HepG2 (cell line): ENCODE results near the gene R3HDM4. TPM values are rescaled to one million over a fixed set of nuclear protein-coding genes. Genes with fewer than 3 reads are reported as not detected.

Experiments used
- FOXA1 ChIP-seq, 2 experiments: fragments of 450-650 bp in 1 of 2; sonication (generic) in 1 of 2; formaldehyde crosslinking in 1 of 2; IDR thresholded peaks; 2 replicates each; pipeline versions ENCODE4 v1.4.0 to v1.6.1; 2016 to 2020; ENCODE audit warnings: missing genetic modification reagents in 1 of 2
- MED13 ChIP-seq: sonication (generic); formaldehyde crosslinking; IDR thresholded peaks from 2 replicates; pipeline ENCODE4 v1.5.0; 2020; ENCODE audit warnings: missing genetic modification reagents
- MYC ChIP-seq: sonication (generic); formaldehyde crosslinking; IDR thresholded peaks from 2 replicates; pipeline ENCODE4 v1.9.0; 2021; ENCODE audit warnings: missing genetic modification reagents, borderline replicate concordance
- PAX8 ChIP-seq: sonication (generic); formaldehyde crosslinking; IDR thresholded peaks from 2 replicates; pipeline ENCODE4 v1.8.0; 2022; ENCODE audit warnings: mild to moderate bottlenecking, missing genetic modification reagents, borderline replicate concordance
- RFX1 ChIP-seq: fragments of 450-650 bp; IDR thresholded peaks from 2 replicates; pipeline ENCODE4 v1.6.1; 2017
- SRF ChIP-seq: IDR thresholded peaks from 2 replicates; pipeline ENCODE4 v1.6.1; 2011; ENCODE audit warnings: mild to moderate bottlenecking, low read depth, low read length, moderate library complexity
- TFDP2 ChIP-seq: sonication (generic); formaldehyde crosslinking; IDR thresholded peaks from 2 replicates; pipeline ENCODE4 v1.4.0; 2020; ENCODE audit warnings: missing genetic modification reagents
- TFE3 ChIP-seq: IDR thresholded peaks from 2 replicates; pipeline ENCODE4 v1.6.1; 2016
- ZBTB37 ChIP-seq: sonication (generic); formaldehyde crosslinking; IDR thresholded peaks from 2 replicates; pipeline ENCODE4 v1.4.0; 2020; ENCODE audit warnings: mild to moderate bottlenecking, missing genetic modification reagents
- ZFP1 ChIP-seq: IDR thresholded peaks from 2 replicates; pipeline ENCODE4 v1.6.1; 2016
- ZNF235 ChIP-seq: sonication (generic); formaldehyde crosslinking; IDR thresholded peaks from 2 replicates; pipeline ENCODE4 v1.8.1; 2023; ENCODE audit warnings: mild to moderate bottlenecking, missing genetic modification reagents, borderline replicate concordance
- ZNF260 ChIP-seq: sonication (generic); formaldehyde crosslinking; IDR thresholded peaks from 2 replicates; pipeline ENCODE4 v1.4.0; 2020; ENCODE audit warnings: missing genetic modification reagents, low read depth, mild to moderate bottlenecking, borderline replicate concordance
- ZNF557 ChIP-seq: sonication (generic); formaldehyde crosslinking; IDR thresholded peaks from 2 replicates; pipeline ENCODE4 v1.4.0; 2020; ENCODE audit warnings: missing genetic modification reagents
- ZNF879 ChIP-seq: sonication (generic); formaldehyde crosslinking; IDR thresholded peaks from 2 replicates; pipeline ENCODE4 v1.8.1; 2023; ENCODE audit warnings: missing genetic modification reagents
- polyA plus RNA-seq, 8 experiments: library from polyadenylated mRNA; depleted of rRNA in 3 of 8; stranded (reverse) in 7 of 8; unstranded in 1 of 8; fragments of >200 nt; fragmentation: Illumina TruSeq in 4 of 8; extraction: Trizol in 4 of 8; gene quantifications; 2 replicates each; pipeline versions ENCODE4 v1.2.1 to v1.2.3, GENCODE V29; 2011 to 2016; ENCODE audit warnings: low read depth in 4 of 8, missing spikeins in 1 of 8, mixed read lengths in 1 of 8; ENCODE audit not compliant: insufficient read depth in 1 of 8
- total RNA-seq, 5 experiments: library from RNA; depleted of rRNA; stranded (reverse); fragments of >200 nt; fragmentation: Illumina TruSeq; extraction: Trizol; gene quantifications; 2 replicates each; pipeline ENCODE4 v1.2.3, GENCODE V29; 2016; ENCODE audit warnings: low read depth in 1 of 5
- TF ChIP-seq, protein P1 (sequence below): sonication (generic); formaldehyde crosslinking; IDR thresholded peaks from 2 replicates; pipeline ENCODE4 v1.4.0; 2020; ENCODE audit warnings: missing genetic modification reagents, mild to moderate bottlenecking, borderline replicate concordance
- TF ChIP-seq, protein P2 (sequence below): sonication (generic); formaldehyde crosslinking; conservative IDR thresholded peaks from 2 replicates; pipeline ENCODE4 v1.8.0; 2022; ENCODE audit warnings: low read depth, missing genetic modification reagents
- TF ChIP-seq, protein P3 (sequence below): sonication (generic); formaldehyde crosslinking; IDR thresholded peaks from 2 replicates; pipeline ENCODE4 v1.4.0; 2020; ENCODE audit warnings: missing genetic modification reagents, borderline replicate concordance

Gene R3HDM4
- total and polyA plus RNA-seq, 2 of the 13 experiments (the other 11 are each of a cell fraction or from before 2014, with no cell fraction given): 26.2 to 26.9 TPM

GRCh38 chr19:924553-925086 is 11.6 kb upstream of the R3HDM4 start (continued):
- TF ChIP-seq RFX1 (no peak), MED13 (CRISPR knock-in tag) (no peak), ZBTB37 (no peak; the same call in 1 of the 2 replicates), TFDP2 (peak; percentile 42; the same call in 1 of the 2 replicates), SRF (no peak), ZNF879 (CRISPR knock-in tag) (no peak), ZNF260 (CRISPR knock-in tag) (no peak), TFE3 (CRISPR knock-in tag) (no peak), ZFP1 (CRISPR knock-in tag) (no peak), FOXA1 (IDR thresholded peaks at IDR 0.05) (no peak), FOXA1 (CRISPR knock-in tag; IDR thresholded peaks at IDR 0.05) (no peak), MYC (no peak; the same call in none of the 2 replicates), ZNF557 (CRISPR knock-in tag) (no peak), PAX8 (CRISPR knock-in tag) (no peak), ZNF235 (peak; percentile 15; the same call in 1 of the 2 replicates)
- TF ChIP-seq, protein P1, sequence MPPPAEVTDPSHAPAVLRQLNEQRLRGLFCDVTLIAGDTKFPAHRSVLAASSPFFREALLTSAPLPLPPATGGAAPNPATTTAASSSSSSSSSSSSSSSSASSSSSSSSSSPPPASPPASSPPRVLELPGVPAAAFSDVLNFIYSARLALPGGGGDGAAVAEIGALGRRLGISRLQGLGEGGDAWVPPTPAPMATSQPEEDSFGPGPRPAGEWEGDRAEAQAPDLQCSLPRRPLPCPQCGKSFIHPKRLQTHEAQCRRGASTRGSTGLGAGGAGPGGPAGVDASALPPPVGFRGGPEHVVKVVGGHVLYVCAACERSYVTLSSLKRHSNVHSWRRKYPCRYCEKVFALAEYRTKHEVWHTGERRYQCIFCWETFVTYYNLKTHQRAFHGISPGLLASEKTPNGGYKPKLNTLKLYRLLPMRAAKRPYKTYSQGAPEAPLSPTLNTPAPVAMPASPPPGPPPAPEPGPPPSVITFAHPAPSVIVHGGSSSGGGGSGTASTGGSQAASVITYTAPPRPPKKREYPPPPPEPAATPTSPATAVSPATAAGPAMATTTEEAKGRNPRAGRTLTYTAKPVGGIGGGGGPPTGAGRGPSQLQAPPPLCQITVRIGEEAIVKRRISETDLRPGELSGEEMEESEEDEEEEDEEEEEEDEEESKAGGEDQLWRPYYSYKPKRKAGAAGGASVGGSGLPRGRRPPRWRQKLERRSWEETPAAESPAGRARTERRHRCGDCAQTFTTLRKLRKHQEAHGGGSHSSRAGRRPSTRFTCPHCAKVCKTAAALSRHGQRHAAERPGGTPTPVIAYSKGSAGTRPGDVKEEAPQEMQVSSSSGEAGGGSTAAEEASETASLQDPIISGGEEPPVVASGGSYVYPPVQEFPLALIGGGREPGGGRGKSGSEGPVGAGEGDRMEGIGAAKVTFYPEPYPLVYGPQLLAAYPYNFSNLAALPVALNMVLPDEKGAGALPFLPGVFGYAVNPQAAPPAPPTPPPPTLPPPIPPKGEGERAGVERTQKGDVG (CRISPR knock-in tag): no peak
- TF ChIP-seq, protein P2, sequence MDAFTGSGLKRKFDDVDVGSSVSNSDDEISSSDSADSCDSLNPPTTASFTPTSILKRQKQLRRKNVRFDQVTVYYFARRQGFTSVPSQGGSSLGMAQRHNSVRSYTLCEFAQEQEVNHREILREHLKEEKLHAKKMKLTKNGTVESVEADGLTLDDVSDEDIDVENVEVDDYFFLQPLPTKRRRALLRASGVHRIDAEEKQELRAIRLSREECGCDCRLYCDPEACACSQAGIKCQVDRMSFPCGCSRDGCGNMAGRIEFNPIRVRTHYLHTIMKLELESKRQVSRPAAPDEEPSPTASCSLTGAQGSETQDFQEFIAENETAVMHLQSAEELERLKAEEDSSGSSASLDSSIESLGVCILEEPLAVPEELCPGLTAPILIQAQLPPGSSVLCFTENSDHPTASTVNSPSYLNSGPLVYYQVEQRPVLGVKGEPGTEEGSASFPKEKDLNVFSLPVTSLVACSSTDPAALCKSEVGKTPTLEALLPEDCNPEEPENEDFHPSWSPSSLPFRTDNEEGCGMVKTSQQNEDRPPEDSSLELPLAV: no peak
- TF ChIP-seq, protein P3, sequence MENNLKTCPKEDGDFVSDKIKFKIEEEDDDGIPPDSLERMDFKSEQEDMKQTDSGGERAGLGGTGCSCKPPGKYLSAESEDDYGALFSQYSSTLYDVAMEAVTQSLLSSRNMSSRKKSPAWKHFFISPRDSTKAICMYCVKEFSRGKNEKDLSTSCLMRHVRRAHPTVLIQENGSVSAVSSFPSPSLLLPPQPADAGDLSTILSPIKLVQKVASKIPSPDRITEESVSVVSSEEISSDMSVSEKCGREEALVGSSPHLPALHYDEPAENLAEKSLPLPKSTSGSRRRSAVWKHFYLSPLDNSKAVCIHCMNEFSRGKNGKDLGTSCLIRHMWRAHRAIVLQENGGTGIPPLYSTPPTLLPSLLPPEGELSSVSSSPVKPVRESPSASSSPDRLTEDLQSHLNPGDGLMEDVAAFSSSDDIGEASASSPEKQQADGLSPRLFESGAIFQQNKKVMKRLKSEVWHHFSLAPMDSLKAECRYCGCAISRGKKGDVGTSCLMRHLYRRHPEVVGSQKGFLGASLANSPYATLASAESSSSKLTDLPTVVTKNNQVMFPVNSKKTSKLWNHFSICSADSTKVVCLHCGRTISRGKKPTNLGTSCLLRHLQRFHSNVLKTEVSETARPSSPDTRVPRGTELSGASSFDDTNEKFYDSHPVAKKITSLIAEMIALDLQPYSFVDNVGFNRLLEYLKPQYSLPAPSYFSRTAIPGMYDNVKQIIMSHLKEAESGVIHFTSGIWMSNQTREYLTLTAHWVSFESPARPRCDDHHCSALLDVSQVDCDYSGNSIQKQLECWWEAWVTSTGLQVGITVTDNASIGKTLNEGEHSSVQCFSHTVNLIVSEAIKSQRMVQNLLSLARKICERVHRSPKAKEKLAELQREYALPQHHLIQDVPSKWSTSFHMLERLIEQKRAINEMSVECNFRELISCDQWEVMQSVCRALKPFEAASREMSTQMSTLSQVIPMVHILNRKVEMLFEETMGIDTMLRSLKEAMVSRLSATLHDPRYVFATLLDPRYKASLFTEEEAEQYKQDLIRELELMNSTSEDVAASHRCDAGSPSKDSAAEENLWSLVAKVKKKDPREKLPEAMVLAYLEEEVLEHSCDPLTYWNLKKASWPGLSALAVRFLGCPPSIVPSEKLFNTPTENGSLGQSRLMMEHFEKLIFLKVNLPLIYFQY (CRISPR knock-in tag): no peak
